ENCODE data around the gene PHACTR3. TPM values are rescaled to one million over a fixed set of nuclear protein-coding genes. Genes with fewer than 3 reads are reported as not detected.
A peak's percentile ranks its signal among the peaks of the same experiment; 100 is the strongest.

The PHACTR3 gene
- total RNA-seq, 6 experiments from 2014 or later, result 0.12 to 0.35 (median 0.23) TPM; not detected in 2

DNA sequence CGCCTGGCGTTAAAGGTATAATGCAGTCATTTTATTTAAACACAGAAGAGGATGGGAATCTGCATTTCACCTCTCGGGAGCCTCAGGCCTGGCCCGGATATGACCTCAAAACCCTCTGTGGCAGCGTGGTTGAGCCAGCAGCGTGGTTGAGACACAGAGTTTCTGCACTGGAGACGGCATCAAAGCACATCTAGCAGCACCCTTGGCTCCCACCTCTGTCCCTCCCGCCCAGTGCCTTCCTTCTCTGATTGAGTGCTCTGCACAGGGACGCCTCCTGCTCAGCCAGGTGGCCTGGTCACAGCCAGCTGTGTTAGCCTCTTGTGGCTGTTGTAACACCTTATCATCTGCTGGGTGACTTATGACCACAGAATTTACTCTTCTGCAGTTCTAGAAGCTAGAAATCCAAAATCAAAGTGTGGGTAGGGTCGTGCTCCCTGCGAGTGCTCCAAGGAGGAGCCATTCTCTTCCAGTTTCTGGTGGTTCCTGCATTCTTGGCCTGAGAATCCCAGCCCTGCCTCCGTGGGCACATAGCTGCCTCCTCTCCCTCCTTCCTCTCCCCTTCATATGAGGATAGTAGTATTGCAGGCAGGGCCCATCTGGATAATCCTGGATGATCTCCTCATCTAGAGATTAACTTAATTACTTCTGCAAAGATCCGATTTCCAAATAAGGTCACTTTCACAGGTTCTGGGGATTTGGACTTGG is 172.4 kb downstream of the PHACTR3 start:
- H3K4me1 ChIP-seq, result no peaks in the 10 kb centered on the region
- H3K4me3 ChIP-seq, result no peak overlapping the region
- intact Hi-C loops (cut with DNase I), result no loop called here
- no peaks in the 10 kb centered on the region for H3K27me3 ChIP-seq
- no peaks in the 10 kb centered on the region for H3K36me3 ChIP-seq
- TF ChIP-seq, protein P1, sequence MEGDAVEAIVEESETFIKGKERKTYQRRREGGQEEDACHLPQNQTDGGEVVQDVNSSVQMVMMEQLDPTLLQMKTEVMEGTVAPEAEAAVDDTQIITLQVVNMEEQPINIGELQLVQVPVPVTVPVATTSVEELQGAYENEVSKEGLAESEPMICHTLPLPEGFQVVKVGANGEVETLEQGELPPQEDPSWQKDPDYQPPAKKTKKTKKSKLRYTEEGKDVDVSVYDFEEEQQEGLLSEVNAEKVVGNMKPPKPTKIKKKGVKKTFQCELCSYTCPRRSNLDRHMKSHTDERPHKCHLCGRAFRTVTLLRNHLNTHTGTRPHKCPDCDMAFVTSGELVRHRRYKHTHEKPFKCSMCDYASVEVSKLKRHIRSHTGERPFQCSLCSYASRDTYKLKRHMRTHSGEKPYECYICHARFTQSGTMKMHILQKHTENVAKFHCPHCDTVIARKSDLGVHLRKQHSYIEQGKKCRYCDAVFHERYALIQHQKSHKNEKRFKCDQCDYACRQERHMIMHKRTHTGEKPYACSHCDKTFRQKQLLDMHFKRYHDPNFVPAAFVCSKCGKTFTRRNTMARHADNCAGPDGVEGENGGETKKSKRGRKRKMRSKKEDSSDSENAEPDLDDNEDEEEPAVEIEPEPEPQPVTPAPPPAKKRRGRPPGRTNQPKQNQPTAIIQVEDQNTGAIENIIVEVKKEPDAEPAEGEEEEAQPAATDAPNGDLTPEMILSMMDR (IDR thresholded peaks at IDR 0.05), result no peak
- 43% methylated on average over 8 of the region's 13 CpGs for WGBS (ENCODE audit: insufficient coverage, low coverage, low lambda C conversion rate, missing lambda C conversion rate)
- H3K9me3 ChIP-seq, result no peaks in the 10 kb centered on the region
- DNase-seq (peak in 1 of 3 donors; percentile 24), ATAC-seq (no peak)
- no peak overlapping the region for H3K27ac ChIP-seq

DNA sequence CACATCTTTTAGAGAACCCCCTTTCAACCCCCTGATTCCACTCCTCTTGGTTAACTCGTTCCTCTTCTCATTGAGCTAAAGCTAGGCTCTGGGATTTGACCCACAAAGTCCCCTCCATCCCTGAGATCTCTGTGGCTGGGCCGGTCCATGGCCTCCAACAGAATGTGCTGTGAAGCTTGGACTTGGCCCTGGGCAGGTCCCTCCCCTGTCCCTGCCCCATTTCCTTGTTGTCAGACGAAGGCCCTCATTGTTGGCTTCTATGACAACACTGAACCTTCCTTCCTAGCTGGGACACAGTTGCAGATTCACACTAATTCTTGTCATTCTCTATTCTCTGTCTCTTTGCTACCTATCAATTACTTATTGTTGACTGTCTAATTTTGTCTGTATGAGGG is 173.0 kb downstream of the PHACTR3 start:
- no peak overlapping the region for H3K4me3 ChIP-seq
- intact Hi-C loops (cut with DNase I), result no loop called here
- H3K9me3 ChIP-seq, result no peaks in the 10 kb centered on the region
- no peak overlapping the region for H3K27ac ChIP-seq
- no peaks in the 10 kb centered on the region for H3K4me1 ChIP-seq
- H3K27me3 ChIP-seq, result no peaks in the 10 kb centered on the region
- ATAC-seq, result no peak
- no peaks in the 10 kb centered on the region for H3K36me3 ChIP-seq
- TF ChIP-seq, protein P1 (IDR thresholded peaks at IDR 0.05), result no peak
- TF ChIP-seq POLR2A (IDR thresholded peaks at IDR 0.05), result no peak
- DNase-seq, result peak in 1 of 3 donors; percentile 14
- WGBS (ENCODE audit: insufficient coverage, low coverage, low lambda C conversion rate, missing lambda C conversion rate), result 48% methylated on average over 3 of the region's 3 CpGs

DNA sequence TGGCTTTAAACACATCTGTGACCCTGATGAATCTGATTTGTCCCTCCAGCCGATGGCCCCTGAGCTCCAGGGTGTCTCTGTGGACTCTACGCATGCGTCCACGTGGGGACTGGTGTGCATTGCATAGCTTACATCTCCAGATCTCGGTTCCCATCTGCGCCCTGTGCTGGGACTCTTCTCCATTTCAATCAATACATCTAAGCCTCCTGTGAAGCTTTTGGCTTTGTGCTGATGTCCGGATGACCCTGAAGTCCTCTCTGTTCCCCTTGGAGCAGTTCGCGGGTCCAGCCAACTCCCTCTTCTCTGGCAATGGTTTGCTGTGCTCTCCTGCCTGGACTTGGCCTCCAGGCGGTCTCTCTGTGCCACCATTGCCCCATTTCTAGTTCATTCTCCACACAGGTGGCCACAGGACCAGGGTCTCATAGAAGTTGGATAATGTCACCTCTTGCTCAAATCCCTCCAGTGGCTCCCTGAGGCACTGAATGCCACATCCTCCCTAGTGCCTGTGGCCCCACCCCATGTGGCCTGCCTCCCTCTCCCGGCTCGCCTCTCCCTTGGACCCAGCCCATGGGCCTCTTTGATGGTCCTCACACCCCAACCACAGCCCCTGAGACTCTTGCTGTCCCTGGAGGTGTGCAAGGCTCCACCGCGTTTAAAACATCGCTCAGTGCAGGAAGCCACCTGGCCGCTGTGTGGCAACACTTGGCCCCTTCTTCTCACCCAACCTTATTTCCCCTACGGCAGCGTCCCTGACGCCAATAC is 173.7 kb downstream of the PHACTR3 start:
- DNase-seq, result peak in 1 of 3 donors; percentile 27

DNA sequence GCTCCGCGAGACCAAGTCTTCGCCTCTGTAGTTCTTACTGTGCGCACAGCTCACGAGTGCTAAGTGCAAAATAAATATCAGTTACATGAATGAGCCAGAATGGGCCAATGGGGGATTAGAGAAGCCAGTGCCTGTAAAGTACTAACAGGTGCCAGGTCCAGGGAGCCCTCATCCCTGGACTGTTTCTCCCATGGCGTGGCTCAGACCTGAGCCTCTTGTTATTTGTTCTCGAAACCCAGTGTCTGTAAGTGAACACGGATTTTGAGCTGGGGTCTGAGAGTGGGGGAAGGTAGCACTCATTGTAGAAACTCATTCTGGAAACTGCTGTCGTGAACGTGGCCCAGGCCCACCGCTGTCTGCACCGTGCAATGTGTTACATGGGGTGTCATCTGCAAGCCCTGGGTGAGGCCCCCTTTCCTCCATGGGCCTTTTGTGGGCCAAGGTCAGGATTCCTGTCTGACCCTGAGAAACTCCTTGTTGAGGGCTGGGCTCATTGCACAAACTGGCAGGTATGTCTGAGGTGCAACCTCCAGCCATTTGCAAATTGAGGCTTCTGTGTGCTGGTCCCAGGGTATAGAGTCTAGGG is 174.4 kb downstream of the PHACTR3 start:
- Histone ChIP-seq H3K27ac (no peak overlapping the region), H3K27me3 (no peaks in the 10 kb centered on the region), H3K9me3 (no peaks in the 10 kb centered on the region), H3K4me1 (no peaks in the 10 kb centered on the region), H3K36me3 (no peaks in the 10 kb centered on the region), H3K4me3 (no peak overlapping the region)
- intact Hi-C loops (cut with DNase I), result no loop called here
- WGBS (ENCODE audit: insufficient coverage, low coverage, low lambda C conversion rate, missing lambda C conversion rate), result 77% methylated on average over 7 of the region's 12 CpGs
- no peak for TF ChIP-seq POLR2A (IDR thresholded peaks at IDR 0.05)
- TF ChIP-seq, protein P1 (IDR thresholded peaks at IDR 0.05), result no peak
- ATAC-seq (no peak), DNase-seq (peak in 1 of 3 donors; percentile 31)

More for the DNA sequence above, 173.7 kb downstream of the PHACTR3 start:
- Histone ChIP-seq H3K27ac (no peak overlapping the region), H3K4me3 (no peak overlapping the region), H3K36me3 (no peaks in the 10 kb centered on the region), H3K9me3 (no peaks in the 10 kb centered on the region), H3K27me3 (no peaks in the 10 kb centered on the region), H3K4me1 (no peaks in the 10 kb centered on the region)
- 71% methylated on average over 16 of the region's 19 CpGs for WGBS (ENCODE audit: insufficient coverage, low coverage, low lambda C conversion rate, missing lambda C conversion rate)
- intact Hi-C loops (cut with DNase I), result no loop called here
- no peak for ATAC-seq
- TF ChIP-seq POLR2A (IDR thresholded peaks at IDR 0.05), result no peak
- TF ChIP-seq, protein P1 (IDR thresholded peaks at IDR 0.05), result no peak

Measured in right lobe of liver (tissue), 6 donors.